ENCODE measurements around the gene CDHR5.

CDHR5 gene

GRCh38 chr11:621838-622237, 2.9 kb downstream of the CDHR5 start:
- DNase-seq (ENCODE audit: low spot score): no peak

GRCh38 chr11:620935-621814, 3.6 kb downstream of the CDHR5 start:
- no peak for DNase-seq (ENCODE audit: low spot score)

GRCh38 chr11:620201-620600, 4.6 kb downstream of the CDHR5 start:
- DNase-seq (ENCODE audit: low spot score): no peak

GRCh38 chr11:619628-620050, 5.1 kb downstream of the CDHR5 start:
- DNase-seq (ENCODE audit: low spot score): no peak

GRCh38 chr11:618856-619627, 5.7 kb downstream of the CDHR5 start:
- DNase-seq (ENCODE audit: low spot score): no peak

- DNase-seq (ENCODE audit: low spot score): no peak
These were observed 6.7 kb downstream of the CDHR5 start for GRCh38 chr11:617912-618682.

- no peak for DNase-seq (ENCODE audit: low spot score)
These were observed 7.4 kb downstream of the CDHR5 start for GRCh38 chr11:617199-617911.

GRCh38 chr11:616320-617198, 8.2 kb downstream of the CDHR5 start:
- DNase-seq (ENCODE audit: low spot score): no peak

- DNase-seq (ENCODE audit: low spot score): peak; percentile 88
These were observed 9.0 kb downstream of the CDHR5 start, which contains the start of gene IRF7 for GRCh38 chr11:615504-616319. Gene IRF7, minus strand, starts transcription at chr11:615950. Its CDS starts 586 bp downstream, at chr11:615364.

- DNase-seq (ENCODE audit: low spot score): no peak
These were observed 9.9 kb downstream of the CDHR5 start for GRCh38 chr11:614623-615503.

- no peak for DNase-seq (ENCODE audit: low spot score)
These were observed 10.6 kb downstream of the CDHR5 start for GRCh38 chr11:614021-614622.

- peak; percentile 90 for DNase-seq (ENCODE audit: low spot score)
These were observed 11.3 kb downstream of the CDHR5 start for GRCh38 chr11:613369-613968.

- no peak for DNase-seq (ENCODE audit: low spot score)
These were observed 11.8 kb downstream of the CDHR5 start for GRCh38 chr11:612961-613300.

GRCh38 chr11:612201-612960, 12.4 kb downstream of the CDHR5 start:
- DNase-seq (ENCODE audit: low spot score): no peak

- DNase-seq (ENCODE audit: low spot score): no peak
These were observed 13.5 kb downstream of the CDHR5 start for GRCh38 chr11:611001-611996.

Measured in CD4-positive, alpha-beta T cell treated with Interleukin-6 at 100 ng/mL for 8 hours (primary cell).